Loucy (cell line): ENCODE data around the gene RNF11.

Experiments
- H2AFZ ChIP-seq: fragments of 200-600 bp; sonication (generic); 2 replicates; pipeline ENCODE4 v1.6.0; 2016; ENCODE audit warnings: antibody characterized with exemption, mild to moderate bottlenecking, low read length, moderate library complexity
- H3F3A ChIP-seq: fragments of 200-600 bp; 2 replicates; pipeline ENCODE4 v1.6.0; 2016; ENCODE audit warnings: antibody characterized with exemption, low read depth, mild to moderate bottlenecking
- H3K27me3 ChIP-seq: fragments of 200-600 bp; sonication (generic); 2 replicates; pipeline ENCODE4 v1.6.1; 2014; ENCODE audit warnings: low read length, mild to moderate bottlenecking; ENCODE audit not compliant: insufficient read depth, poor library complexity, severe bottlenecking
- H3K36me3 ChIP-seq: fragments of 200-600 bp; sonication (generic); 2 replicates; pipeline ENCODE4 v1.6.1; 2016; ENCODE audit warnings: low read length; ENCODE audit not compliant: insufficient read depth
- H3K4me1 ChIP-seq: fragments of 200-600 bp; sonication (generic); 2 replicates; pipeline ENCODE4 v1.5.1; 2014; ENCODE audit warnings: low read length, mild to moderate bottlenecking; ENCODE audit not compliant: insufficient read depth, poor library complexity, severe bottlenecking
- H3K4me2 ChIP-seq: fragments of 200-600 bp; sonication (generic); 2 replicates; pipeline ENCODE4 v1.6.0; 2014; ENCODE audit warnings: antibody characterized with exemption, low read length, low read depth, mild to moderate bottlenecking; ENCODE audit not compliant: poor library complexity, severe bottlenecking
- H3K4me3 ChIP-seq: fragments of 200-600 bp; sonication (generic); 2 replicates; pipeline ENCODE4 v1.5.1; 2014; ENCODE audit warnings: low read length, mild to moderate bottlenecking, mixed read lengths; ENCODE audit not compliant: poor library complexity, severe bottlenecking
- H3K79me2 ChIP-seq: fragments of 200-600 bp; sonication (generic); 2 replicates; pipeline ENCODE4 v1.6.1; 2014; ENCODE audit warnings: low read length; ENCODE audit not compliant: insufficient read depth
- H3K9ac ChIP-seq: fragments of 200-600 bp; sonication (generic); 2 replicates; pipeline ENCODE4 v1.6.0; 2014; ENCODE audit warnings: mild to moderate bottlenecking, low read depth, low read length, moderate library complexity; ENCODE audit not compliant: poor library complexity, severe bottlenecking
- H3K9me2 ChIP-seq: fragments of 200-600 bp; sonication (generic); replicated peaks from 2 replicates; pipeline ENCODE4 v1.6.1; 2016; ENCODE audit warnings: low read depth, low read length, mixed read lengths
- H3K9me3 ChIP-seq: fragments of 200-600 bp; sonication (generic); 2 replicates; pipeline ENCODE4 v1.6.1; 2014; ENCODE audit warnings: mild to moderate bottlenecking, antibody characterized with exemption, low read length, low read depth; ENCODE audit not compliant: insufficient read depth
- H4K20me1 ChIP-seq: fragments of 200-600 bp; sonication (generic); 2 replicates; pipeline ENCODE4 v1.6.0; 2014; ENCODE audit warnings: antibody characterized with exemption, low read length, mild to moderate bottlenecking; ENCODE audit not compliant: insufficient read depth, poor library complexity, severe bottlenecking
- CTCF ChIP-seq: fragments of 200-600 bp; sonication (generic); conservative IDR thresholded peaks from 2 replicates; pipeline ENCODE4 v1.5.1; 2014; ENCODE audit warnings: mild to moderate bottlenecking, antibody characterized with exemption, low read length
- EZH2phosphoT487 ChIP-seq: fragments of 200-600 bp; IDR thresholded peaks from 2 replicates; pipeline ENCODE4 v1.6.1; 2018; ENCODE audit warnings: antibody characterized with exemption, mild to moderate bottlenecking, moderate library complexity, borderline replicate concordance

Gene RNF11

GRCh38 chr1:51210676-51211075 lies 25.4 kb upstream of the RNF11 start:
- H3K4me1 ChIP-seq, result peaks cover 21% of the 10 kb centered on the region
- no peak overlapping the region for H3K4me3 ChIP-seq
- H2AFZ ChIP-seq, result no peak overlapping the region
- H3K9me2 ChIP-seq, result no peaks in the 10 kb centered on the region
- no peaks in the 10 kb centered on the region for H3K79me2 ChIP-seq
- no peaks in the 10 kb centered on the region for H3K9me3 ChIP-seq
- no peak overlapping the region for H3K9ac ChIP-seq
- no peaks in the 10 kb centered on the region for H3F3A ChIP-seq
- H3K4me2 ChIP-seq, result no peak overlapping the region
- no peaks in the 10 kb centered on the region for H4K20me1 ChIP-seq
- H3K36me3 ChIP-seq, result no peaks in the 10 kb centered on the region
- TF ChIP-seq CTCF (no peak), EZH2phosphoT487 (no peak)
- no peaks in the 10 kb centered on the region for H3K27me3 ChIP-seq

- H3K9ac ChIP-seq, result peak overlapping the region; percentile 3
- no peak for TF ChIP-seq CTCF
- no peak for TF ChIP-seq EZH2phosphoT487
- H3K79me2 ChIP-seq, result no peaks in the 10 kb centered on the region
- peaks cover 27% of the 10 kb centered on the region for H3K4me1 ChIP-seq
- no peaks in the 10 kb centered on the region for H3K27me3 ChIP-seq
- peak overlapping the region; percentile 40 for H3K4me3 ChIP-seq
- no peaks in the 10 kb centered on the region for H3K9me3 ChIP-seq
- H3K4me2 ChIP-seq, result peak overlapping the region; percentile 60
- H3K36me3 ChIP-seq, result no peaks in the 10 kb centered on the region
- H3F3A ChIP-seq, result no peaks in the 10 kb centered on the region
- no peaks in the 10 kb centered on the region for H4K20me1 ChIP-seq
- no peak overlapping the region for H2AFZ ChIP-seq
- no peaks in the 10 kb centered on the region for H3K9me2 ChIP-seq
Measured at GRCh38 chr1:51214615-51215131, 21.4 kb upstream of the RNF11 start.

- peak overlapping the region; percentile 40 for H3K4me3 ChIP-seq
- no peak overlapping the region for H3K9ac ChIP-seq
- H3F3A ChIP-seq, result no peaks in the 10 kb centered on the region
- no peaks in the 10 kb centered on the region for H3K9me2 ChIP-seq
- no peaks in the 10 kb centered on the region for H3K9me3 ChIP-seq
- no peaks in the 10 kb centered on the region for H4K20me1 ChIP-seq
- no peaks in the 10 kb centered on the region for H3K79me2 ChIP-seq
- H3K36me3 ChIP-seq, result no peaks in the 10 kb centered on the region
- H2AFZ ChIP-seq, result no peak overlapping the region
- peak overlapping the region; percentile 60 for H3K4me2 ChIP-seq
- H3K27me3 ChIP-seq, result no peaks in the 10 kb centered on the region
- TF ChIP-seq EZH2phosphoT487, result no peak
- no peak for TF ChIP-seq CTCF
- H3K4me1 ChIP-seq, result peaks cover 29% of the 10 kb centered on the region
Measured at GRCh38 chr1:51215169-51215568, 20.9 kb upstream of the RNF11 start.
